Heart left ventricle (tissue), 16 donors: ENCODE data around the gene MYO1H. TPM values are rescaled to one million over a fixed set of nuclear protein-coding genes. Genes with fewer than 3 reads are reported as not detected.

Experiments used
- ATAC-seq, 4 donors: fragments of 200-7000 bp; cut with Tn5 transposase; one replicate each; pipeline ENCODE4 v1.9.1; 2020 to 2022; ENCODE audit warnings: moderate library complexity in 4 of 4, mild to moderate bottlenecking in 3 of 4, moderate number of reproducible peaks in 1 of 4
- DNase-seq, 5 donors: peaks; one replicate each; pipeline ENCODE4 v3.0.0-alpha.2; 2020
- H3K27ac ChIP-seq, 12 donors: fragments of 200-600 bp; sonication (generic) in 4 of 12; one replicate each; pipeline versions ENCODE4 v1.5.0 to v1.8.0; 2016 to 2022; ENCODE audit warnings: mild to moderate bottlenecking in 2 of 12
- H3K27me3 ChIP-seq, 9 donors: fragments of 200-600 bp; sonication (generic) in 2 of 9; one replicate each; pipeline versions ENCODE4 v1.5.1 to v1.8.0; 2016 to 2022; ENCODE audit warnings: mild to moderate bottlenecking in 3 of 9
- H3K36me3 ChIP-seq, 9 donors: fragments of 200-600 bp; sonication (generic) in 2 of 9; one replicate each; pipeline versions ENCODE4 v1.5.0 to v1.8.0; 2018 to 2022; ENCODE audit warnings: mild to moderate bottlenecking in 2 of 9
- H3K4me1 ChIP-seq, 12 donors: fragments of 200-600 bp; sonication (generic) in 4 of 12; one replicate each; pipeline versions ENCODE4 v1.5.0 to v1.8.0; 2016 to 2022; ENCODE audit warnings: mild to moderate bottlenecking in 3 of 12
- H3K4me3 ChIP-seq, 12 donors: fragments of 200-600 bp; sonication (generic) in 4 of 12; one replicate each; pipeline versions ENCODE4 v1.5.0 to v1.8.0; 2017 to 2022; ENCODE audit warnings: mild to moderate bottlenecking in 9 of 12, moderate library complexity in 4 of 12
- H3K9me3 ChIP-seq, 12 donors: fragments of 200-600 bp; sonication (generic) in 4 of 12; one replicate each; pipeline versions ENCODE4 v1.5.0 to v1.8.0; 2016 to 2022; ENCODE audit warnings: mild to moderate bottlenecking in 1 of 12
- POLR2A ChIP-seq, 2 donors: fragments of 450-650 bp; IDR thresholded peaks; one replicate each; pipeline ENCODE4 v1.6.1; 2017; ENCODE audit warnings: antibody characterized with exemption in 2 of 2, mild to moderate bottlenecking in 2 of 2, moderate library complexity in 2 of 2
- WGBS, 4 donors: extraction: QIAGEN DNeasy Blood & Tissue Kit in 2 of 4; methylation state at CpG; one replicate each; pipeline versions ENCODE4 v1.1.5 to v1.1.7; 2013 to 2018; 5-methylcytosine and 5-hydroxymethylcytosine counted together
- intact Hi-C, 10 donors: fragments of 100-400 bp; cut with DNase I; formaldehyde crosslinking; loops; one replicate each; pipeline versions ENCODE4 v1.11.1 to v1.14.2; 2022
- polyA plus RNA-seq, 2 donors: library from polyadenylated mRNA; stranded (reverse); fragments of 200-250 nt; gene quantifications; one replicate each; pipeline ENCODE4 v1.2.3, GENCODE V29; 2013
- total RNA-seq, 9 donors: library from RNA; depleted of rRNA in 2 of 9; stranded (reverse); fragments of >200 nt in 2 of 9; fragmentation: NEBNext Ultra II Directional in 3 of 9; extraction: Animal tissue kit (Norgen Biotek cat#: 25700) in 3 of 9; gene quantifications; one replicate each; pipeline versions ENCODE4 v1.1.0 to v1.2.4, GENCODE V29; 2016 to 2023
- TF ChIP-seq, protein P1 (sequence below), 12 donors: fragments of 200-600 bp; sonication (generic) in 4 of 12; IDR thresholded peaks; one replicate each; pipeline versions ENCODE4 v1.5.0 to v1.8.0; 2018 to 2022; ENCODE audit warnings: antibody characterized with exemption in 12 of 12, mild to moderate bottlenecking in 5 of 12
- donor health status: ischemic (EF 13 %, LVEDD 7.1; RV severe dilation, severe dysfunction).
- donor health status: healthy with polysubstance abuse.
- donor health status: DM: no; HTN: yes; CAD: no.
- donor health status: DM: no; HTN: no; CAD: no.
- donor health status: ischemic (EF 25% LVEDD 6.9; RV normal size, moderate dysfunction).
- donor health status: ischemic (EF 25% LVEDD 5.7; RV mildly dilated, moderate dysfunction).
- donor health status: healthy.
- donor health status: DM: yes; HTN: yes; CAD: no.
- donor health status: ischemic (EF 35%, LVEDD 5.7; RV mildly dilated, moderate dysfunction).
- donor health status: nonischemic (EF 11% LVEDD 7.7; RV severe dilation, severe dysfunction).
- donor health status: DM: yes; HTN: yes; CAD: no.
- donor health status: PGD.
- donor health status: ischemic (EF 29% LVEDD 5.4; RV normal size, mild dysfunction).
- donor health status: nonischemic (EF 23%, LVEDD 6.1; RV moderate dilation, normal function).

The MYO1H gene
- total and polyA plus RNA-seq, 11 donors = 0.04 to 1.00 (median 0.22) TPM; not detected in 3

DNA sequence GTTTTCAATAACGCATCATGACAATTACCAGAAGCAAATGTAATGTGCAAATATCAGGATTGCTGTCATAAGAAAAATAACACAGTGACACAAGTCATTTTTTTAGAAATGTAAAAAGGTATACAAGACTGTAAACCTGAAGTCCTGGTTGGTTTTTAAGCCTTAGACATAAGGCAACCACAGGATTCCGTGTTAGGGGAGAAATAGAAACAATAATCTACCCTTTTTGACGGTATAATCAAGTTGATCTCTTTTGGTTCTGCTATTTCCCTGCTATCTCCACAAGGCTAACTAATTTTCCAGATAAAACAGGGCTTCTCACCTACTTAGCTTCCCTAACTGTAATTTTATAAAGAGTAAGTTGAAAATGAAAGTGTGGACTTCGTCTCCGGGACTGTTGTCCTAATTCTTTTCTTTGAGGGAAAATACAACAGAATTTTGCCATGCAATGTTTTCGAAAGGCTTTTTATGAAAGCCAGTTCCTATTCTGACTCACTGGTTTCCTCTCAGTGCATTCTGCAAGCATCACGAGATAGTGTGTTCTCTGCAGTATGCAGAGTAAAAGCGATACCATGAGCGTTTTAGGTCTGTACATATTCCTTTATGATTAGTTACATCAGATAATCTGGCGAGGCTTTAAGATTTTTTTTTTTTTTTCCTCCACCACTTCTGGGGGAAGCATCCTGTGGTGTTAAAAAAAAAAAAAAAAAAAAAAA lies 10.6 kb downstream of the MYO1H start:
- Histone ChIP-seq H3K4me1 (peaks cover 0 to 5% (median 0%) of the 10 kb centered on the region in 12 donors), H3K9me3 (no peaks in the 10 kb centered on the region), H3K4me3 (peak overlapping the region in 3 of 12 donors; percentile 30 to 32 (median 30)), H3K27ac (no peak overlapping the region), H3K27me3 (peaks cover 0 to 5% (median 0%) of the 10 kb centered on the region in 9 donors), H3K36me3 (no peaks in the 10 kb centered on the region)
- TF ChIP-seq, protein P1, sequence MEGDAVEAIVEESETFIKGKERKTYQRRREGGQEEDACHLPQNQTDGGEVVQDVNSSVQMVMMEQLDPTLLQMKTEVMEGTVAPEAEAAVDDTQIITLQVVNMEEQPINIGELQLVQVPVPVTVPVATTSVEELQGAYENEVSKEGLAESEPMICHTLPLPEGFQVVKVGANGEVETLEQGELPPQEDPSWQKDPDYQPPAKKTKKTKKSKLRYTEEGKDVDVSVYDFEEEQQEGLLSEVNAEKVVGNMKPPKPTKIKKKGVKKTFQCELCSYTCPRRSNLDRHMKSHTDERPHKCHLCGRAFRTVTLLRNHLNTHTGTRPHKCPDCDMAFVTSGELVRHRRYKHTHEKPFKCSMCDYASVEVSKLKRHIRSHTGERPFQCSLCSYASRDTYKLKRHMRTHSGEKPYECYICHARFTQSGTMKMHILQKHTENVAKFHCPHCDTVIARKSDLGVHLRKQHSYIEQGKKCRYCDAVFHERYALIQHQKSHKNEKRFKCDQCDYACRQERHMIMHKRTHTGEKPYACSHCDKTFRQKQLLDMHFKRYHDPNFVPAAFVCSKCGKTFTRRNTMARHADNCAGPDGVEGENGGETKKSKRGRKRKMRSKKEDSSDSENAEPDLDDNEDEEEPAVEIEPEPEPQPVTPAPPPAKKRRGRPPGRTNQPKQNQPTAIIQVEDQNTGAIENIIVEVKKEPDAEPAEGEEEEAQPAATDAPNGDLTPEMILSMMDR (IDR thresholded peaks at IDR 0.05) = no peak
- TF ChIP-seq POLR2A (IDR thresholded peaks at IDR 0.05) = no peak
- DNase-seq (no peak), ATAC-seq (no peak)
- WGBS, 4 donors = 46 to 60% (median 53%) methylated on average over 10 of the region's 10 CpGs
- intact Hi-C loops = no loop called here

GRCh38 chr12:109359131-109359690 lies 11.5 kb downstream of the MYO1H start:
- H3K27me3 ChIP-seq = peaks cover 0 to 10% (median 0%) of the 10 kb centered on the region in 9 donors
- H3K36me3 ChIP-seq = no peaks in the 10 kb centered on the region
- 91 to 93% (median 92%) methylated on average over 20 of the region's 20 CpGs for WGBS, 4 donors
- intact Hi-C loops = no loop called here
- no peaks in the 10 kb centered on the region for H3K9me3 ChIP-seq
- H3K27ac ChIP-seq = no peak overlapping the region
- no peak overlapping the region for H3K4me3 ChIP-seq
- DNase-seq = no peak
- H3K4me1 ChIP-seq = peaks cover 0 to 5% (median 0%) of the 10 kb centered on the region in 12 donors
- TF ChIP-seq POLR2A (IDR thresholded peaks at IDR 0.05) = no peak
- TF ChIP-seq, protein P1 (IDR thresholded peaks at IDR 0.05) = no peak
- ATAC-seq = no peak

GRCh38 chr12:109369831-109370230 lies 22.1 kb downstream of the MYO1H start:
- WGBS, 4 donors = 82 to 91% (median 84%) methylated on average over 5 of the region's 5 CpGs
- peaks cover 0 to 9% (median 0%) of the 10 kb centered on the region in 9 donors for H3K27me3 ChIP-seq
- ATAC-seq (no peak), DNase-seq (no peak)
- no peaks in the 10 kb centered on the region for H3K9me3 ChIP-seq
- TF ChIP-seq, protein P1 (IDR thresholded peaks at IDR 0.05) = no peak
- TF ChIP-seq POLR2A (IDR thresholded peaks at IDR 0.05) = no peak
- H3K4me1 ChIP-seq = no peaks in the 10 kb centered on the region
- intact Hi-C loops = no loop called here
- no peak overlapping the region for H3K4me3 ChIP-seq
- no peaks in the 10 kb centered on the region for H3K36me3 ChIP-seq
- no peak overlapping the region for H3K27ac ChIP-seq

DNA sequence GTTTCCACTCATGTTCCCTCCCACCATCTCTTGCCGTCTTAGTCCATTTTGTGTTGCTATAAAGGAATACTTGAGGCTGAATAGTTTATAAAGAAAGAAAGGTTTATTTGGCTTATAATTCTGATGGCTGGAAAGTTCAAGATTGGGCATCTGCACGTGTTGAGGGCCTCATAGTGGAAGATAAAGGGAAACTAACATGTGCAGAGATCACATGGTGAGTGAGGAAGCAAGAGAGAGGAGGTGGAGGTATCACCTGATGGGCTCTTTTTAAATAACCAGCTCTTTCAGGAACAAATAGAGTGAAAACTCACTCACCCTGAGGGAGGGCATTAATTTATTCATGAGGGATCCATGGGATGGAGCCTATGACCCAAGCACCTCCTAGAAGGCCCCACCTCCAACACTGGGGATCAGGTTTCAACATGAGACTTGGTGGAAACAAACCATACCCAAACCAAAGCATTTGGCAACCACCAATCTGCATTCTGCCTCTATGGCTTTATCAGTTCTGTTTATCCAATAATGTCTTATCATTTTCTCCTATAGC lies 29.5 kb downstream of the MYO1H start:
- no peaks in the 10 kb centered on the region for H3K36me3 ChIP-seq
- intact Hi-C loops = no loop called here
- DNase-seq (no peak), ATAC-seq (no peak)
- H3K4me1 ChIP-seq = no peaks in the 10 kb centered on the region
- H3K9me3 ChIP-seq = no peaks in the 10 kb centered on the region
- H3K27me3 ChIP-seq = peaks cover 0 to 22% (median 0%) of the 10 kb centered on the region in 9 donors
- 53 to 63% (median 58%) methylated on average over 2 of the region's 2 CpGs for WGBS, 4 donors
- TF ChIP-seq POLR2A (IDR thresholded peaks at IDR 0.05) = no peak
- TF ChIP-seq, protein P1 (IDR thresholded peaks at IDR 0.05) = no peak
- H3K27ac ChIP-seq = no peak overlapping the region
- no peak overlapping the region for H3K4me3 ChIP-seq
